Kidney capillary endothelial cell (primary cell): Measurements from ENCODE around the gene CALHM5.
"Not testable (repeated sequence)": the region's sequence is repeated elsewhere in the genome, so short reads cannot be mapped to it uniquely, and the experiment has no call there.

Experiments
- DNase-seq: peaks from one replicate; pipeline ENCODE4 v3.0.0-alpha.2; 2018; ENCODE audit warnings: low spot score

CALHM5 gene, protein sequence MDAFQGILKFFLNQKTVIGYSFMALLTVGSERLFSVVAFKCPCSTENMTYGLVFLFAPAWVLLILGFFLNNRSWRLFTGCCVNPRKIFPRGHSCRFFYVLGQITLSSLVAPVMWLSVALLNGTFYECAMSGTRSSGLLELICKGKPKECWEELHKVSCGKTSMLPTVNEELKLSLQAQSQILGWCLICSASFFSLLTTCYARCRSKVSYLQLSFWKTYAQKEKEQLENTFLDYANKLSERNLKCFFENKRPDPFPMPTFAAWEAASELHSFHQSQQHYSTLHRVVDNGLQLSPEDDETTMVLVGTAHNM

DNA sequence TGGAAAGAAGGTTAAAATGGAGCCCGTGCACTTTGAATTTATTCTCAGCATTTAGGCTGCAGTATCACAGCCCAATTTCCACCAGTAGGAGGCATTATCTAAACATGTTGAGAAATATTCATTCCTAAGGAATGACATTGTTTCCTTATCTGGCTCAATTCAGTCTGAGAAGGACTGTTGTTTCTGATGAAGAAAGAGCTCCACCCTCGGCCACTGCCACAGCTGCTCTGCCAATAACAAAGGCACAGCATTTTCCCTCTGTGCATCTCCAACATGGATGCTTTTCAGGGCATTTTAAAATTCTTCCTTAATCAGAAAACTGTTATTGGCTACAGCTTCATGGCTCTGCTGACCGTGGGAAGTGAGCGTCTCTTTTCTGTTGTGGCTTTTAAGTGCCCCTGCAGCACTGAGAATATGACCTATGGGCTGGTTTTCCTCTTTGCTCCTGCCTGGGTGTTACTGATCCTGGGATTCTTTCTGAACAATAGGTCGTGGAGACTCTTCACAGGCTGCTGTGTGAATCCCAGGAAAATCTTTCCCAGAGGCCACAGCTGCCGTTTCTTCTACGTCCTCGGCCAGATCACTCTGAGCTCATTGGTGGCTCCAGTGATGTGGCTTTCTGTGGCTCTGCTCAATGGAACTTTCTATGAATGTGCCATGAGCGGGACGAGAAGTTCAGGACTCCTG, at the start of gene CALHM5:
CALHM5 (plus strand) TSS at position 216 of the 687 bp plus-strand sequence; CDS start at position 274, 58 bp downstream.
- DNase-seq, result peak; percentile 94

DNA sequence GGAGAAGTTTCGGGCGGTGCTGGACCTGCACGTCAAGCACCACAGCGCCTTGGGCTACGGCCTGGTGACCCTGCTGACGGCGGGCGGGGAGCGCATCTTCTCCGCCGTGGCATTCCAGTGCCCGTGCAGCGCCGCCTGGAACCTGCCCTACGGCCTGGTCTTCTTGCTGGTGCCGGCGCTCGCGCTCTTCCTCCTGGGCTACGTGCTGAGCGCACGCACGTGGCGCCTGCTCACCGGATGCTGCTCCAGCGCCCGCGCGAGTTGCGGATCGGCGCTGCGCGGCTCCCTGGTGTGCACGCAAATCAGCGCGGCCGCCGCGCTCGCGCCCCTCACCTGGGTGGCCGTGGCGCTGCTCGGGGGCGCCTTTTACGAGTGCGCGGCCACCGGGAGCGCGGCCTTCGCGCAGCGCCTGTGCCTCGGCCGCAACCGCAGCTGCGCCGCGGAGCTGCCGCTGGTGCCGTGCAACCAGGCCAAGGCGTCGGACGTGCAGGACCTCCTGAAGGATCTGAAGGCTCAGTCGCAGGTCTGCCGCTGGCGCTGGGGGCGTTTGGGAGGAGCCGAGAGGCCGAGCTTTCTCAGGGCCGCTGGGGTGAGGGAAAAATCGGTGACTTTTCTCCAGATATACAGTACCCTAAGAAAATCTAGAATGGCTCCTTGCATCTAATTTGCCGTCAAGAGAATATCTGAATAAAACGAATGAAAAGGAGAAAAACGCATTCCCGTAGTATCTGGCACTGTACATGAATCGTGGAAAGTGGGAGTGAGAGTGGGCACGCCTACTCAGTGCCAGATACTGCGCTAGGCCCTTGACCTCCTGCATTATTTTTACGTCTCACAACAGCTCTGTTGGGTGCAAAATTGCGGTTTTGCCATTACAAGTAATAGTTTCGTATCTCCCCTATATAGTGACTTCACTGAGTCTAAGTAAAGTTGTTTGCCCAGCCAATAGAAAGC, 49.2 kb upstream of the CALHM5 start:
- DNase-seq, result peak; percentile 39

DNA sequence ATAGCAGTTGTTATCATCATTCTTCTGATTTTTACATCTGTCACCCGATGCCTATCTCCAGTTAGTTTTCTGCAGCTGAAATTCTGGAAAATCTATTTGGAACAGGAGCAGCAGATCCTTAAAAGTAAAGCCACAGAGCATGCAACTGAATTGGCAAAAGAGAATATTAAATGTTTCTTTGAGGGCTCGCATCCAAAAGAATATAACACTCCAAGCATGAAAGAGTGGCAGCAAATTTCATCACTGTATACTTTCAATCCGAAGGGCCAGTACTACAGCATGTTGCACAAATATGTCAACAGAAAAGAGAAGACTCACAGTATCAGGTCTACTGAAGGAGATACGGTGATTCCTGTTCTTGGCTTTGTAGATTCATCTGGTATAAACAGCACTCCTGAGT, 48.1 kb upstream of the CALHM5 start:
- no peak for DNase-seq

DNA sequence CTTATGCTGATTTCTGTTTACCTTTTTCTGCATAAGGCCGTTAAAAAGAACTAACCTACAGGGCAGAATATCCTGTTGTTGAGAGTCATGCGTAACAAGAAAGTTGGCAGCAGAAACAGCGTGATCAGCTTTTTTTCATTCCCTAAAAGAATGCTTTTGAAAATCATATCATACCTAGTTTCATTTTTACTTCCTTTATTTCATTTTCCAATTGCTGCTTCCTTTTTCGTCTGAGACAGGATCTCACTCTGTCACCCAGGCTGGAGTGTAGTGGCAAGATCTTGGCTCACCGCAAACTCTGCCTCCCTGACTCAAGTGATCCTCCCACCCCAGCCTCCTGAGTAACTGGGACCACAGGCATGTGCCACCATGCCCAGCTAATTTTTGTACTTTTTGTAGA, 46.2 kb upstream of the CALHM5 start:
- no peak for DNase-seq

DNA sequence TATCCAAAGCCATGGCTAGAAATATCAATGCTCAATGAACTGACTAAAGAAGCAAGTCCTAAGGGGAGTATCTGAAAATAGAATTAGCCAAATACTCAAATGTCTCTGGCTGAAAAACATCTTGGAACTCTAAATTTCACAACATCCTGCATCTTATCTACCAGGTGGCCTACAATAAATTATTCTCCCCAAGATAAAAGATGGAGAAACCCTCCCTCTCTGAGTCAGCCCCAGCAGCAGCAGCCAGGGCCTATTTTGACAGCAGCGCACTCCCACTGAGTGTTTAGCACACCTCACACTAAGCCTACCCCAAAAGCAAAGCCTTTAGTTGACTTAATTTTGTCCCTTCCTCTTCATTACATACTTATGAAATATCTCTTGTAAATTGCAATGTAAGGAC, 44.3 kb upstream of the CALHM5 start:
- DNase-seq, result no peak

DNA sequence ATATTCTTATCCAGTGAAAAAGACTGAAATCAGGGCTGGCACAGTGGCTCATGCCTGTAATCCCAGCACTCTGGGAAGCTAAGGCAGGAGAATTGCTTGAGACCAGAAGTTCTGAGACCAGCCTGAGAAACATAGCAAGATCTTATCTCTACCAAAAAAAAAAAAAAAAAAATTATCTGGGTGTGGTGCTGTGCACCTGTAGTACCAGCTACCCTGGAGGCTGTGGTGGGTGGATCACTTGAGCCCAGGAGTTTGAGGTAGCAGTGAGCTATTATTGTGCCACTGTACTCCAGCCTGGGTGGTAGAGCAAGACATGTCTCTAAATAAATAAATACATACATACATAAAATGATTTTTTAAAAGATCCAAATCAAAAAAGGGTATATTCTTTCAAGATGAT, 43.9 kb upstream of the CALHM5 start:
- DNase-seq, result no peak

DNA sequence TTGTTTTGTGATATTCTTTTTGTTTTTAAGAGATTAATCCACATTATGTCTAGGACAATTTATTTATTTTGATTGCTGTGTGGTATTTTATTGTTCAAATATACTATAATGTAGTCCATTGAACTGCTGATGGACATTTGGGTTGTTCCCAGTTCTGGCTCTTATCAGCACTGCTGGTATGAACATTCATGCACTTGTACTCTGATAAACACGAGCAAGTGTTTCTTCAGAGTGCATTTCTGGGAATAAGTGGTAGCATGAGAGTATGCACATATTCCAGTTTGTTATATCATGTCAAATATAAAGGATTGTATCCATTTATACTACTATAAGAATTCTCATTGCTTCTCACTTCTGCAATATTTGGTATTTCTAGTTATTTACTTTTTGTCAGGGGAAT, 43.1 kb upstream of the CALHM5 start:
- DNase-seq, result no peak

DNA sequence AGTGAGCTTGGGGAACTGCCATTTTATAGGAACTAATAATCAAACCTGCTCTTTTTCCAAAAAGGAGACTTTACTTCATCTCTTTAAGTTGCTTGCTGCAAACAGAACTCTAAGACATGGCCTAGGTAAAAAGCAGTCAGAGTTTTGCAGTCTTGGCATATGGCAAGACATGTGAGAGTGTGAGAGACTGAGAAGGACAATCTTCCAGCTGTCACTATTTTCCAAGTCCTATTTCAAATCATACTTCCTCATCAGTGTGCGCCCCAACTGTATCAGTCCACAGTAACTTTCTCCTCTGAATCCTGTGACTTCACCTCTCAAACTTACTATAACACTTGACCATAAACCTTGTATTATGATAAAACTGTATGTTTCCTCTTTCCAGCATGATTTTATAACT, 39.9 kb upstream of the CALHM5 start:
- no peak for DNase-seq

DNA sequence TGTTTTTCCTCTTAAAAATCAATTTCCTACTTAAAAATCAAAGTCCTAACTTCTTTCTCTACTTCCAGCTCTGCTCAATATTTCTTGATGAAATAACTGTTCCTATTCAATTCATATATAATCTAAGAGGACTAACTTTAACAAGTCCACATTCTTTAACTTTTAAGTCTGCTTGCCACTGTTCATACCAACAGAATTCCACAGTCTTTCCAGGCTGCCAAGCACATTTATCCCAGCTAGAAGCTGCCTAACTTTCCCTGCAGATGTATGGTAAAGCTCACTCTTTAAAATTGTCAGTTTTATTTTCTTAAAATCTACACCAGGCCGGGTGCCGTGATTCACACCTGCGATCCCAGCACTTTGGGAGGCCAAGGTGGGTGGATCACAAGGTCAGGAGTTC, 38.7 kb upstream of the CALHM5 start:
- no peak for DNase-seq

DNA sequence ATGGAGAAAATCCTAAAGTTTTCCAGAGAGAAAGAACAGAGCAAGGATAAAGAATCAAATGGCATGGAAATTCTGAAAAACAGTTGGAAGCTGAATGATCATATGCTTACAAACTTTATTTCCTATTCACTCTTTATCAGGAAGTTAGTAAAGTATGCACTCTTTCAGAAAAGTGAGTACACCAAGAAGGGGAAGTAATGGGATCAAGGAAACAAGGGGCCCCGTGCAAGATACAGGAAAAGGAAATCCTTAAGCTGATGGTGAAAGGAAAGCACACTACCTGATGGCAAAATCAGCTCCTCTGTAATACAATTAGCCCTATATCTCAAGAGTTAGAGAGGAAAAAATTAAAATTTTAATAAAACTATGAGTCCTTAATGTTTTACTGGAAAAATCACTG, 36.3 kb upstream of the CALHM5 start:
- DNase-seq, result no peak

DNA sequence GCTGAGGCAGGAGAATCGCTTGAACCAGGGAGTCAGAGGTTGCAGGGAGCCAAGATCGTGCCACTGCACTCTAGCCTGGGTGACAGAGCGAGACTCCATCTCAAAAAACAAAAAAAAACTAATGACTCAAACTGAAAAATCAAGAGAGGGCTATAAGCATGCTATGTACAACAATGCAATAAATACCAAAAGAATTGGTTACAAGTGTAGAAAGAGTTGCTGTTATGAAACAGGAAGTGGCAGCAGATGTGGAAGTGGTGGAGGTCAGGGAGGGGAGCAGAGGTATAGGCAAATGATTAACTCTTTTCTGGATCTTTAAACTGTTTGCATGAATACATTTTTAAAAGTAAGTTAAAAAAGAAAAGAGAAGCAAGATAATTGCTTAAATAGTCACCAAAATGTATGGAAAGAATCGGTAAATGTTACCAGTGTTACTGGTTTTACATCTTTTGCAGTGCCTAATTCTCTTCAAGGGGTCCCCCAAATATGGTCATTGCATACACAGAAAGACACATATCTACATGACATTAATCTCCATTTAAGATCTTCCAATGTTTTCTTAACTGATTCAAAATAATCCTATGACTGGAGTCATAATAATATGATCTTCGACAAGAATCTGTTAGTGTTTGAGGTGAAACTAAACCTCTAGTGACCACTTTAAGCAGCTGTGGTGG, 35.3 kb upstream of the CALHM5 start:
- no peak for DNase-seq

DNA sequence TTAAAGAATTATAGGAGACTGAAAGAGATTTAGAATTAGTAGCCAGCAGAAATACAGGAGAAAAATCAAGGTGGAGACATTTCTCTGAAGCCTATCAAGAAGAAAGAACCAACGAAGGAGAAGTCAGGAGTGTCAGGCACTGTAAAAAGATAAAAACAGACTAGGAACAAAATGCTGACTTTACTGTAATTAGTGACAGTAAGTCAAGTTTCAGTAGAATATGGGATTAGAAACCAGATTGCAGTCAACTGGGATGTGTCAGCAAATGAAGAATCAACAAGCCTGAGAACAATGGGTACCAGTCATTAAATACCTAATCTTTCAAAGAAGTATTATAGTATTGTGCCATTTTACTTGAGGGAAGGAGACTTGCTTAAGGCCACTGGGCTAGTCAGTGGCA, 28.7 kb upstream of the CALHM5 start:
- no peak for DNase-seq

DNA sequence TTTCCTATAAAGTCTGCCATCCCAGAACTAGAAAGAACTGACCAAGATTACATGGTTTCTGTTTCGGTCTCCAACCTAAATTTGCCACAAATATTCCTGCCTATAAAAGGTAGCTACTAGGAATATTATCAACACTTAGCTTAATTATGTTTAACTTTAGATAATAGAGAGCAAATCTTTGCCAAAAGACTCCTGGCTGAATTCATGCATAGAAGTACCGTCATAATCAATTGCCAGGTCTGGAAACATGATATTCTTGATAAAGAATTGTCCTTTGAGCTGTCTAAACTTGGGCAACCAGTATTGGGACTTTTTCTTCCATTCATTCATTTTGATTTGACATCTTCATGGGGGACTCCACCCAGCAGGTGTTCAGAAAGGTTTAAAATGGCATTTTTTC, 27.8 kb upstream of the CALHM5 start:
- DNase-seq, result no peak

DNA sequence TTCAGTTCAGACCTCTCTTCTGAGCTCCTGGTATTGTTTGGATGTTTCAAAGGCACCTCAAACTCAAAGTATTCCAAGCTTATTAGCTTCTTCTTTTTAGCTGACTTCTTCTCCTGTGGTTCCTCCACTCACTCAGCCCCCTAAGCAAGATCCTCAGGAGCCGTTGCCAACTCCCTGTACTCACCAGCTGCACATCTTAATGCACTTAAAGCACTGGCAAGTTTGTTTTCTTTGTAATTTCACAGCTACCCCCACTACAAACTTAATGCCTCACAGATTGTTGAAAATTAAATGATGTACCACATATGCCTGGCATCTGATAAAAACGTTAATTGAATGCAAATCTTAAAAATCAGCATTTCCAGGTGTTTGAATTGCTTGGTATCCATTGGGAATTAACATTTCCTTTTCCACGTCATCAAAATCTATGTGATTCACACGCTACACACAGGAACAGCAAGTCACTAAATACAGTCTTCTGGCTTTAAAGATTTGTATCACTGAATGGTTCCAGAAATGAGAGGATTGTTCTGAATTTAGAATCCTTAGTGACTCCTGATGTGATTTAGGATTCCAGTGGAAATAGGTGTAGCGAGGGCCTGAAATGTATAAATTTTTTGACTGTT, 25.8 kb upstream of the CALHM5 start:
- DNase-seq, result peak; percentile 26

DNA sequence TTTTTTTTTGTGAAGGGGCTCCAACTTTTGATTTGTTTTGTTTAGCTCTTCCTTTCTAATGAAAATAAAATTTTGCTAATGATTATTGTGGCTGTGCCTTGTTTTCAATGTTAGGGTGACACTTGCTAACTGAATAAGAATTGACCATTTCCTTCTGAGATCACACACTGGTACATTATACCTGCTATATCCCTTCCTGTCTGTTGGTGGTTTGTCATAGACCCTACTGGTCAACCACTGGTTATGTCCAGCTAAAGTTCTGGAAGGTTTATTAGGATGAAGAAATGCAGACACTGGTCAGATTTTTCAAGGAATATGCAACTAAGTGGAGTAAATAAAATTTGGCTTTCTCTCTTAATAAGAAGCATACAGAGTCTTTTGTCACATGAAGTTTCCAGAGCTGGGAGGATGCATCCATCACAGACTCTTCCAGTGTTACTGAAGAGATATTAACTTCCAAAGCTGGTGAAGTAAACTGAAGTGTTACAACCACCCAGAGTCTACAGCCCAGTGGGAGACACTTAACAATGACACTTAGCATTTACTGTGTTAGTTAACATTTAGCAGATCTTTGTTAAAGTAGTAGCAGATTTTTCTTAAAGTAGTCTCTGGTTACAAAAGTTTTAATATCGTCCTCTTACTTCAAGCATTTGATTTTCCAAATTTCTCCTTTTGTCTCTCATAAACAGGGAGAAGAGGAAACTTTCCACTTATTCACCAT, 19.7 kb upstream of the CALHM5 start:
- DNase-seq, result no peak

DNA sequence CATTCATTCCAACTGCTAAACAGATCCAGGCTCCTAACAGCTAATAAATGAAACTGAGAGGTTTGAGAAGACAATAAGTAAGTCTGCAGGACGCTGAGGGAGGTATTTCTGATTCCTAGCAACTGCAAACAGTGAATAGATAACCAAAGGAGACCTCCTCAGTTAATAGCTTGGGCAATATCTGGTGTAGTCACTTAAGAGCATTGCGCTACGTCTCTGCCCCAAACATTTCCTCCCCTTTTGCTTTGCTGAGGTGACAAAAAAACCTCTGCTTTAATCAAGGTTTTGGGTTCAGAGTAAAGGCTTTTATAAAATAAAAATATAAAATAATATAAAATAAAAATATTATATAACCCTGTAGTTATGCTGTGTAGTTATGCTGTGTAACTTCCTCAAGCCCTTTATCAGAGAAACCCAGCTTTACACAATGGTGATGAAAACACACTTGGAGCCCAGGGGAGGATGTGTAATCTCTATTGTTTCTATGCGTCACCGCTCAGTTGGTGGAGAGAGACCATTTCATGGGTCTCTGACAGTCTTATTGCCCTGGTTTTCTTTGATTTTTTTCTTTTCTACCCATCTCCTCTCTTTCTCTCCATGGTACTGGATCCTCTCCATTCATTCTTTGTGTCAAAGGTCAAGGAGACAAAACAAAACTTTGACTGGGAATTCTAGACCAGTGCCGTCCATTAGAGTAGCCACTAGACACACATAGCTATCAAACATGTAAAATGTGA, 18.9 kb upstream of the CALHM5 start:
- DNase-seq, result peak; percentile 27

DNA sequence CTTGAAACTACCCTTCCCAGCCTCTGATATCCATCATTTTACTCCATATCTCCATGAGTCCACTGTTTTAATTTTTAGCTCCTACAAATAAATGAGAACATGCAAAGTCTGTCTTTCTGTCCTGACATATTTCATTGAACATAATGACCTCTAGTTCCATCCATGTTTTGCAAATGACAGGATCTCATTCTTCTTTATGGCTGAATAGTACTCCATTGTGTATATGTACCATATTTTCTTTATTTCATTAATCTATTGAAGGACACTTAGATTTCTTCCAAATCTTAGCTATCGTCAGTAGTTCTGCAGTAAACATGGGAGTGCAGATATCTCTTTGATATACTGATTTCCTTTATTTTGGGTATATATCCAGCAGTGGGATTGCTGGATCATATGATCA, 16.3 kb upstream of the CALHM5 start:
- not testable (repeated sequence) for DNase-seq

DNA sequence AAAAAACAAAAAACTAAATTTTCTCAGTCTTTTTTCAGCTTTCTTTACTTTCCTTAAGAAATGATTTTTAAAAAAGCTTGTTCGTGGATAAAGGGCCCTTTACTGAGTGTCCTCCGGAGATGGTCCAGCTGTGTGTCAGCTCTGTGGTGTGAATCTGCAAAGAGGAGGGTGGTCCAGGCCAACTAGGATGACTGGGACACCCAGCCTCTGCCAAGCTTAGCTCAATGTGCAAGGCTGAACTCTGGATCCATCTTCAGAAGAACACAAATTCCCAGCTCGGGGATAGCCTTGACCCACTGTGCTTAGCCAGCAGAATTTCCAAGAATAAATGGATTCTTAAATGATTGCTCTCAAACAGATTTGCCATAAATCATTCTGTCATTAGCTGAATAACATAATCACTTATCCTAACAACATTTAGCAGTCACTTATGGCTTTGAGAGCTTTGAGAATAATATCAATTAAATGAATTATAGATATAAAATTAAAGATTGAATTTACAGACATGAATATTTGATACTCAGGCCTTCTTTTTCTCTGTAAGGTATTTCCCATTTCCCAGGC, 14.2 kb upstream of the CALHM5 start:
- no peak for DNase-seq

DNA sequence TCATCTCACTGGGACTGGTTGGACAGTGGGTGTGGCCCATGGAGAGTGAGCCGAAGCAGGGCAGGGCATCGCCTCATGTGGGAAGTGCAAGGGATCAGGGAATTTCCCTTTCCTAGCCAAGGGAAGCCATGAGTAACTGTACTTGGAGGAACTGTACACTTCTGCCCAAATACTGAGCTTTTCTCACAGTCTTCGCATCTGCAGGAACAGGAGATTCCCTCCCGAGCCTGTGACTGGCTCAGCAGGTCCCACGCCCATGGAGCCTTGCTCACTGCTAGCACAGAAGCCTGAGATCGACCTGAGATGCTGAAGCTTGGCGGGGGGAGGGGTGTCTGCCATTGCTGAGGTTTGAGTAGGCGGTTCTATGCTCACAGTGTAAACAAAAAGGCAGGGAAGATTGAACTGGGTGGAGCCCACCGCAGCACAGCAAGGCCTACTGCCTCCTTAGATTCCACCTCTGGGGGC, 10.4 kb upstream of the CALHM5 start:
- DNase-seq, result no peak

DNA sequence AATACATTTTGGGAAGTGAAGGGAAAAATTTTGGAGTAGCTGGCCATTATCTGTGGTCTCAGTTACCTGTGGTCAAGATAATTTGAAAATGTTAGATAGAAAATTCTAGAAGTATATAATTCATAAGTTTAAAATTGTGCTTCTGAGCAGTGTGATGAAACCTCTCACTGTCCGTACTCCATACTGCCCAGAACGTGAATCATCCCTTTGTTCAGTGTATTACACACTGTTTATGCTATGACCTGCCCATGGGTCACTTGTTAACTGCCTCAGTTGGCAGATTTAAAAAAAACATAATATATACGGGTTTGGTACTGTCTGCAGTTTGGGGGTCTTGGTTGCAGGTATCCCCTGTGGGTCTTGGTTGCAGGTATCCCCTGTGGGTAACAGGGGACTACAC, 4.1 kb upstream of the CALHM5 start:
- no peak for DNase-seq
